H1 (cell line): ENCODE data around the gene HS2ST1. TPM values are rescaled to one million over a fixed set of nuclear protein-coding genes. Genes with fewer than 3 reads are reported as not detected.

Experiments
- CTCF ChIA-PET: fragments of 300-600 bp; sonication (Branson Sonifier 250); formaldehyde crosslinking; loops from one replicate; lab custom pipeline; 2021; ENCODE audit not compliant: partially characterized antibody; lab: Charles Lee
- POLR2A ChIA-PET: fragments of 300-600 bp; sonication (Branson Sonifier 250); formaldehyde crosslinking; loops from one replicate; lab custom pipeline; 2021; ENCODE audit warnings: inconsistent platforms; ENCODE audit not compliant: partially characterized antibody; lab: Charles Lee
- DNase-seq, 2 experiments: peaks; one replicate each; pipeline versions ENCODE4 v3.0.0 to v3.0.0-alpha.2; 2010 to 2022; ENCODE audit warnings: low spot score in 2 of 2, low read depth in 1 of 2, mixed read lengths in 1 of 2
- FAIRE-seq: peaks from 2 replicates; lab custom pipeline; 2011; peaks lifted over from hg19 to GRCh38; lab: Jason Lieb, UNC
- H2AFZ ChIP-seq: 2 replicates; pipeline ENCODE4 v1.8.1; 2012; ENCODE audit warnings: low read length, inconsistent platforms
- H2AK5ac ChIP-seq: 2 replicates; pipeline ENCODE4 v1.6.1; 2013; ENCODE audit warnings: low read depth, low read length
- H2BK120ac ChIP-seq: replicated peaks from 2 replicates; pipeline ENCODE3; 2013; ENCODE audit warnings: low read depth, low read length, inconsistent platforms
- H2BK12ac ChIP-seq: 2 replicates; pipeline ENCODE4 v1.6.1; 2013; ENCODE audit warnings: low read depth, low read length
- H2BK15ac ChIP-seq: 2 replicates; pipeline ENCODE4 v1.6.1; 2013; ENCODE audit warnings: low read length
- H2BK20ac ChIP-seq: 2 replicates; pipeline ENCODE4 v1.6.1; 2013; ENCODE audit warnings: low read length
- H2BK5ac ChIP-seq: 2 replicates; pipeline ENCODE4 v1.6.1; 2013; ENCODE audit warnings: low read depth, low read length
- H3K14ac ChIP-seq: 2 replicates; pipeline ENCODE4 v1.6.1; 2013; ENCODE audit warnings: inconsistent platforms; ENCODE audit not compliant: insufficient read length
- H3K18ac ChIP-seq: 2 replicates; pipeline ENCODE4 v1.6.1; 2013; ENCODE audit warnings: low read length; ENCODE audit errors: extremely low read depth
- H3K23ac ChIP-seq: 2 replicates; pipeline ENCODE4 v1.6.1; 2013; ENCODE audit warnings: inconsistent platforms; ENCODE audit not compliant: insufficient read length
- H3K23me2 ChIP-seq: 2 replicates; pipeline ENCODE4 v1.6.1; 2013; ENCODE audit warnings: low read depth, low read length
- H3K27ac ChIP-seq: 2 replicates; pipeline ENCODE4 v1.6.1; 2011; ENCODE audit warnings: low read depth, low read length, inconsistent platforms
- H3K27me3 ChIP-seq, 4 experiments: replicated peaks in 1 of 4; 1 replicate in 1 of 4; 2 replicates in 3 of 4; pipeline versions ENCODE4 v1.6.1 to v1.8.1; 2011 to 2013; ENCODE audit warnings: low read length in 3 of 4, mild to moderate bottlenecking in 3 of 4, inconsistent platforms in 2 of 4, mixed read lengths in 2 of 4, moderate library complexity in 1 of 4; ENCODE audit not compliant: control insufficient read depth in 3 of 4, insufficient read depth in 3 of 4; ENCODE audit errors: extremely low read depth in 1 of 4
- H3K36me3 ChIP-seq, 4 experiments: 2 replicates each; pipeline versions ENCODE4 v1.6.1 to v1.8.1; 2011 to 2013; ENCODE audit warnings: mild to moderate bottlenecking in 4 of 4, low read length in 3 of 4, moderate library complexity in 2 of 4, control low read depth in 1 of 4, inconsistent platforms in 1 of 4; ENCODE audit not compliant: insufficient read depth in 4 of 4, control insufficient read depth in 2 of 4
- H3K4ac ChIP-seq: replicated peaks from 2 replicates; pipeline ENCODE3; 2013; ENCODE audit warnings: low read length, low read depth, mixed read lengths, inconsistent platforms; ENCODE audit not compliant: insufficient read length
- H3K4me1 ChIP-seq, 4 experiments: replicated peaks in 1 of 4; 1 replicate in 1 of 4; 2 replicates in 3 of 4; pipeline versions ENCODE4 v1.6.1 to v1.8.1; 2011 to 2013; ENCODE audit warnings: low read length in 3 of 4, inconsistent platforms in 2 of 4, mixed read lengths in 1 of 4; ENCODE audit not compliant: insufficient read depth in 4 of 4, control insufficient read depth in 3 of 4
- H3K4me2 ChIP-seq, 2 experiments: 2 replicates each; pipeline versions ENCODE4 v1.6.1 to v1.8.1; 2011 to 2013; ENCODE audit warnings: low read depth in 2 of 2, low read length in 2 of 2, control low read depth in 1 of 2, inconsistent platforms in 1 of 2, mild to moderate bottlenecking in 1 of 2; ENCODE audit not compliant: insufficient read depth in 1 of 2
- H3K4me3 ChIP-seq, 4 experiments: fragments of 200-600, 300-600 bp in 1 of 4; sonication (generic), shearing (Covaris generic), sonication (Bioruptor Twin) in 1 of 4; 2 replicates each; pipeline versions ENCODE4 v1.5.1 to v1.8.1; 2011 to 2016; ENCODE audit warnings: low read length in 4 of 4, low read depth in 3 of 4, control low read depth in 2 of 4, inconsistent platforms in 2 of 4, mild to moderate bottlenecking in 2 of 4, mixed read lengths in 1 of 4, moderate library complexity in 1 of 4; ENCODE audit not compliant: insufficient read depth in 2 of 4; ENCODE audit errors: extremely low read depth in 1 of 4
- H3K56ac ChIP-seq: replicated peaks from 2 replicates; pipeline ENCODE3; 2013; ENCODE audit warnings: low read depth, mild to moderate bottlenecking, mixed read lengths, low read length, inconsistent platforms; ENCODE audit not compliant: insufficient read length
- H3K79me1 ChIP-seq: 2 replicates; pipeline ENCODE4 v1.6.1; 2013; ENCODE audit warnings: low read depth, low read length, control low read depth
- H3K79me2 ChIP-seq, 2 experiments: 2 replicates each; pipeline versions ENCODE4 v1.6.1 to v1.8.1; 2012 to 2013; ENCODE audit warnings: low read length in 2 of 2, mild to moderate bottlenecking in 2 of 2, inconsistent platforms in 1 of 2; ENCODE audit not compliant: insufficient read depth in 2 of 2, control insufficient read depth in 1 of 2
- H3K9ac ChIP-seq, 4 experiments: replicated peaks in 1 of 4; 1 replicate in 1 of 4; 2 replicates in 3 of 4; pipeline versions ENCODE4 v1.6.1 to v1.8.1; 2011 to 2013; ENCODE audit warnings: low read depth in 3 of 4, low read length in 3 of 4, control low read depth in 2 of 4, mild to moderate bottlenecking in 2 of 4, moderate library complexity in 2 of 4, inconsistent platforms in 1 of 4; ENCODE audit errors: extremely low read depth in 1 of 4
- H3K9me3 ChIP-seq, 2 experiments: 2 replicates each; pipeline versions ENCODE4 v1.6.1 to v1.8.1; 2012 to 2013; ENCODE audit warnings: mild to moderate bottlenecking in 2 of 2, moderate library complexity in 2 of 2, control low read depth in 1 of 2, inconsistent platforms in 1 of 2, low read depth in 1 of 2, low read length in 1 of 2, mixed read lengths in 1 of 2; ENCODE audit not compliant: insufficient read depth in 2 of 2
- H4K20me1 ChIP-seq, 2 experiments: replicated peaks in 1 of 2; 2 replicates each; pipeline versions ENCODE3 to v1.8.1; 2011 to 2013; ENCODE audit warnings: inconsistent platforms in 2 of 2, low read length in 2 of 2, mild to moderate bottlenecking in 1 of 2; ENCODE audit not compliant: insufficient read depth in 2 of 2, control insufficient read depth in 1 of 2
- H4K5ac ChIP-seq: 2 replicates; pipeline ENCODE4 v1.6.1; 2013; ENCODE audit warnings: low read length, low read depth, mixed read lengths, inconsistent platforms; ENCODE audit not compliant: insufficient read length
- H4K8ac ChIP-seq: 2 replicates; pipeline ENCODE4 v1.8.0; 2013; ENCODE audit warnings: mild to moderate bottlenecking, moderate library complexity, low read length, inconsistent platforms; ENCODE audit not compliant: insufficient read depth; ENCODE audit errors: extremely low read depth
- H4K91ac ChIP-seq: replicated peaks from 2 replicates; pipeline ENCODE3; 2013; ENCODE audit warnings: low read length, mixed read lengths, inconsistent platforms; ENCODE audit not compliant: insufficient read length
- ASH2L ChIP-seq: fragments of 200-600, 300-600 bp; sonication (generic); IDR thresholded peaks from one replicate; pipeline ENCODE4 v1.7.1; 2017; ENCODE audit warnings: low read length
- BACH1 ChIP-seq: IDR thresholded peaks from 2 replicates; pipeline ENCODE4 v1.6.1; 2012; ENCODE audit warnings: low read length, improper control_type of control experiment
- CBX8 ChIP-seq: fragments of 300-800, 300-1000 bp; sonication (generic); IDR thresholded peaks from 2 replicates; pipeline ENCODE4 v1.7.1; 2016; ENCODE audit warnings: low read depth, low read length, borderline replicate concordance
- CHD1 ChIP-seq: IDR thresholded peaks from 2 replicates; pipeline ENCODE4 v1.6.1; 2012; ENCODE audit warnings: low read depth, low read length, improper control_type of control experiment
- CHD2 ChIP-seq: IDR thresholded peaks from 2 replicates; pipeline ENCODE4 v1.6.1; 2012; ENCODE audit warnings: low read length, improper control_type of control experiment
- GABPA ChIP-seq: IDR thresholded peaks from 2 replicates; pipeline ENCODE4 v1.6.1; 2011; ENCODE audit warnings: mild to moderate bottlenecking, low read length, moderate library complexity, borderline replicate concordance; ENCODE audit not compliant: insufficient read depth
- POLR2AphosphoS5 ChIP-seq: IDR thresholded peaks from 2 replicates; pipeline ENCODE4 v1.6.1; 2011; ENCODE audit warnings: low read depth, low read length
- RAD21 ChIP-seq, 2 experiments: IDR thresholded peaks in 1 of 2; conservative IDR thresholded peaks in 1 of 2; 2 replicates each; pipeline ENCODE4 v1.6.1; 2011; ENCODE audit warnings: low read depth in 2 of 2, low read length in 2 of 2, improper control_type of control experiment in 1 of 2, inconsistent platforms in 1 of 2, mild to moderate bottlenecking in 1 of 2, moderate library complexity in 1 of 2
- SIN3A ChIP-seq, 2 experiments: IDR thresholded peaks in 1 of 2; conservative IDR thresholded peaks in 1 of 2; 2 replicates each; pipeline ENCODE4 v1.6.1; 2011 to 2012; ENCODE audit warnings: low read length in 2 of 2, improper control_type of control experiment in 1 of 2, low read depth in 1 of 2, mild to moderate bottlenecking in 1 of 2
- SIX5 ChIP-seq: IDR thresholded peaks from 2 replicates; pipeline ENCODE4 v1.6.1; 2011; ENCODE audit warnings: mild to moderate bottlenecking, low read depth, low read length
- SP2 ChIP-seq: IDR thresholded peaks from 2 replicates; pipeline ENCODE4 v1.6.1; 2012; ENCODE audit warnings: mild to moderate bottlenecking, low read length, inconsistent platforms
- WGBS, 2 experiments: shearing (Covaris generic) in 1 of 2; methylation state at CpG; one replicate each; pipeline versions ENCODE4 v1.1.6 to v1.1.7; 2013 to 2015; ENCODE audit warnings: low lambda C conversion rate in 2 of 2, mixed read lengths in 2 of 2, inconsistent platforms in 1 of 2, low coverage in 1 of 2, missing lambda C conversion rate in 1 of 2; ENCODE audit not compliant: insufficient replicate concordance in 2 of 2, insufficient coverage in 1 of 2, insufficient read length in 1 of 2; ENCODE audit errors: extremely low coverage in 1 of 2, missing lambda C conversion rate in 1 of 2; 5-methylcytosine and 5-hydroxymethylcytosine counted together
- polyA plus RNA-seq, 7 experiments: library from polyadenylated mRNA; depleted of rRNA in 3 of 7; stranded (reverse) in 5 of 7; unstranded in 2 of 7; fragments of >200 nt in 5 of 7; fragments of 200-250 nt in 2 of 7; gene quantifications; 1 replicate in 5 of 7; 2 replicates in 1 of 7; 4 replicates in 1 of 7; pipeline versions ENCODE4 v1.2.1 to v1.2.3, GENCODE V29; 2011 to 2013; ENCODE audit warnings: missing spikeins in 2 of 7, mixed read lengths in 2 of 7
- total RNA-seq: library from RNA; stranded (reverse); fragmentation: NEBNext Ultra II Directional; extraction: Animal tissue kit (Norgen Biotek cat#: 25700); gene quantifications from 2 replicates; pipeline ENCODE4 v1.2.1, GENCODE V29; 2021
- TF ChIP-seq, protein P1 (sequence below), 3 experiments: IDR thresholded peaks; 1 replicate in 2 of 3; 2 replicates in 1 of 3; pipeline versions ENCODE4 v1.5.1 to v1.6.1; 2011; ENCODE audit warnings: low read length in 3 of 3, mild to moderate bottlenecking in 3 of 3, inconsistent platforms in 2 of 3, low read depth in 1 of 3, moderate library complexity in 1 of 3; ENCODE audit not compliant: insufficient read depth in 1 of 3; ENCODE audit errors: control extremely low read depth in 1 of 3

Gene HS2ST1
- total and polyA plus RNA-seq, 2 of the 8 experiments (the other 6 are each of a cell fraction or from before 2014, with no cell fraction given): 5.2 to 28.3 TPM

DNA sequence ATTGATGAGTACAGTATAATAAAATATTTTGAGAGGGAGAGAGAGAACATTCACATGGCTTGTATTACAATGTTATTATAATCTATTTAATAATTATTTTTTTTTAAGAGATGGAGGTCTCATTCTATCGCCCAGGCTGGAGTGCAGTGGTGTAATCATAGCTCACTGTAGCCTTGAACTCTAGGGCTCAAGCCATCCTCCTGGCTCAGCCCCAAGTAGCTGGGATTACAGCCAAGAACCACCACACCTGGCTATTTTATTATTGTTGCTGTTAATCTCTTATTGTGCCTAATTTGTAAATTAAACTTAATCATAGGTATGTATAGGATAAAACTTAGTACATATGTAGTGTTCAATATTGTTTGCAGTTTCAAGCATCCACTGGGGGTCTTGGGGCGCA is 57.8 kb downstream of the HS2ST1 start:
- H2BK5ac ChIP-seq: no peak overlapping the region
- H3K27ac ChIP-seq: no peak overlapping the region
- no peak overlapping the region for H4K5ac ChIP-seq
- FAIRE-seq (no peak), DNase-seq (no peak)
- no peak overlapping the region for H3K56ac ChIP-seq
- no peak overlapping the region for H2BK15ac ChIP-seq
- H3K9me3 ChIP-seq: no peaks in the 10 kb centered on the region
- no peak overlapping the region for H2BK120ac ChIP-seq
- H3K79me1 ChIP-seq: no peaks in the 10 kb centered on the region
- no peak overlapping the region for H3K18ac ChIP-seq
- no peaks in the 10 kb centered on the region for H3K36me3 ChIP-seq
- POLR2A ChIA-PET: no interaction called here
- H2AK5ac ChIP-seq: no peak overlapping the region
- no peaks in the 10 kb centered on the region for H3K27me3 ChIP-seq
- CTCF ChIA-PET: no interaction called here
- H3K79me2 ChIP-seq: peaks cover 0 to 91% of the 10 kb centered on the region in 2 experiments; a peak in 2 of 4 replicates
- no peak overlapping the region; a peak in 1 of 7 replicates for H3K9ac ChIP-seq
- H2AFZ ChIP-seq: no peak overlapping the region
- H3K14ac ChIP-seq: no peak overlapping the region
- H4K91ac ChIP-seq: no peak overlapping the region
- H4K20me1 ChIP-seq: peaks cover 0 to 2% of the 10 kb centered on the region in 2 experiments
- H3K4me2 ChIP-seq: no peak overlapping the region
- 91% methylated on average over 2 of the region's 2 CpGs; no CpG with 5 or more reads in 1 of the 2 experiments for WGBS, 2 experiments
- H4K8ac ChIP-seq: no peak overlapping the region
- H3K4ac ChIP-seq: no peak overlapping the region
- H2BK20ac ChIP-seq: no peak overlapping the region
- peaks cover 0 to 3% (median 0%) of the 10 kb centered on the region in 4 experiments; a peak in 1 of 7 replicates for H3K4me1 ChIP-seq
- no peak overlapping the region for H3K4me3 ChIP-seq
- no peak overlapping the region for H3K23ac ChIP-seq
- no peaks in the 10 kb centered on the region for H3K23me2 ChIP-seq
- no peak overlapping the region for H2BK12ac ChIP-seq
- no peak for TF ChIP-seq CBX8
- no peak for TF ChIP-seq SP2
- TF ChIP-seq POLR2AphosphoS5: no peak
- TF ChIP-seq RAD21 (IDR thresholded peaks at IDR 0.05 in 1 of 2, conservative IDR thresholded peaks at IDR 0.05 in 1 of 2; ENCODE audit: low read depth in 2 of 2, low read length in 2 of 2): no peak
- TF ChIP-seq GABPA: no peak
- TF ChIP-seq, protein P1, sequence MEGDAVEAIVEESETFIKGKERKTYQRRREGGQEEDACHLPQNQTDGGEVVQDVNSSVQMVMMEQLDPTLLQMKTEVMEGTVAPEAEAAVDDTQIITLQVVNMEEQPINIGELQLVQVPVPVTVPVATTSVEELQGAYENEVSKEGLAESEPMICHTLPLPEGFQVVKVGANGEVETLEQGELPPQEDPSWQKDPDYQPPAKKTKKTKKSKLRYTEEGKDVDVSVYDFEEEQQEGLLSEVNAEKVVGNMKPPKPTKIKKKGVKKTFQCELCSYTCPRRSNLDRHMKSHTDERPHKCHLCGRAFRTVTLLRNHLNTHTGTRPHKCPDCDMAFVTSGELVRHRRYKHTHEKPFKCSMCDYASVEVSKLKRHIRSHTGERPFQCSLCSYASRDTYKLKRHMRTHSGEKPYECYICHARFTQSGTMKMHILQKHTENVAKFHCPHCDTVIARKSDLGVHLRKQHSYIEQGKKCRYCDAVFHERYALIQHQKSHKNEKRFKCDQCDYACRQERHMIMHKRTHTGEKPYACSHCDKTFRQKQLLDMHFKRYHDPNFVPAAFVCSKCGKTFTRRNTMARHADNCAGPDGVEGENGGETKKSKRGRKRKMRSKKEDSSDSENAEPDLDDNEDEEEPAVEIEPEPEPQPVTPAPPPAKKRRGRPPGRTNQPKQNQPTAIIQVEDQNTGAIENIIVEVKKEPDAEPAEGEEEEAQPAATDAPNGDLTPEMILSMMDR (IDR thresholded peaks at IDR 0.05; ENCODE audit: control extremely low read depth in 1 of 3, insufficient read depth in 1 of 3, low read depth in 1 of 3, low read length in 3 of 3): no peak
- no peak for TF ChIP-seq SIN3A (conservative IDR thresholded peaks at IDR 0.05 in 1 of 2, IDR thresholded peaks at IDR 0.05 in 1 of 2; ENCODE audit: low read depth in 1 of 2, low read length in 2 of 2)
- TF ChIP-seq ASH2L: no peak
- no peak for TF ChIP-seq CHD2
- TF ChIP-seq CHD1: no peak
- TF ChIP-seq BACH1: no peak
- no peak for TF ChIP-seq SIX5
